Left ventricle myocardium superior (tissue), 1 donor: Measurements from ENCODE around the gene WDR33. TPM values are rescaled to one million over a fixed set of nuclear protein-coding genes. Genes with fewer than 3 reads are reported as not detected.
A peak's percentile ranks its signal among the peaks of the same experiment; 100 is the strongest.
"Not testable (repeated sequence)": the region's sequence is repeated elsewhere in the genome, so short reads cannot be mapped to it uniquely, and the experiment has no call there.

Experiments
- ATAC-seq: fragments of 200-7000 bp; cut with Tn5 transposase; one replicate; pipeline ENCODE4 v1.9.1; 2020; ENCODE audit warnings: mild to moderate bottlenecking, moderate library complexity
- DNase-seq: peaks from one replicate; pipeline ENCODE4 v3.0.0-alpha.2; 2020
- intact Hi-C: fragments of 100-400 bp; cut with micrococcal nuclease; formaldehyde crosslinking; loops from one replicate; pipeline ENCODE4 v1.11.0; 2022
- total RNA-seq: library from RNA; stranded (reverse); fragmentation: NEBNext Ultra II Directional; extraction: Animal tissue kit (Norgen Biotek cat#: 25700); gene quantifications from one replicate; pipeline ENCODE4 v1.2.1, GENCODE V29; 2021
- donor health status: DM: no; HTN: yes; CAD: no; lungs with severe emphysema.

Gene WDR33
- total RNA-seq, 1 donor from 2014 or later: 45.2 TPM

DNA sequence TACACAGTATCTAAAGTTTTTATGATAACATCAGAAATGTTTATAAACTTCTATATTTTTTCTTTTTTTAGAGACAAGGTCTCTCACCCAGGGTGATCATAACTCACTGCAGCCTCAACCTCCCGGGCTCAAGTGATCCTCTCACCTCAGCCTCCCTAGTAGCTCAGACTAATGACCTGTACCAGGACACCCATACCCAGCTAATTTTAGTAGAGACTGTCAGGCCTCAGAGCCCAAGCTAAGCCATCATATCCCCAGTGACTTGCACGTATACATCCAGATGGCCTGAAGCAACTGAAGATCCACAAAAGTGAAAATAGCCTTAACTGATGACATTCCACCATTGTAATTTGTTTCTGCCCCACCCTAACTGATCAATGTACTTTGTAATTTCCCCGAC lies 1.5 kb upstream of the WDR33 start:
- ATAC-seq, intact Hi-C loops, DNase-seq: not testable (repeated sequence)

DNA sequence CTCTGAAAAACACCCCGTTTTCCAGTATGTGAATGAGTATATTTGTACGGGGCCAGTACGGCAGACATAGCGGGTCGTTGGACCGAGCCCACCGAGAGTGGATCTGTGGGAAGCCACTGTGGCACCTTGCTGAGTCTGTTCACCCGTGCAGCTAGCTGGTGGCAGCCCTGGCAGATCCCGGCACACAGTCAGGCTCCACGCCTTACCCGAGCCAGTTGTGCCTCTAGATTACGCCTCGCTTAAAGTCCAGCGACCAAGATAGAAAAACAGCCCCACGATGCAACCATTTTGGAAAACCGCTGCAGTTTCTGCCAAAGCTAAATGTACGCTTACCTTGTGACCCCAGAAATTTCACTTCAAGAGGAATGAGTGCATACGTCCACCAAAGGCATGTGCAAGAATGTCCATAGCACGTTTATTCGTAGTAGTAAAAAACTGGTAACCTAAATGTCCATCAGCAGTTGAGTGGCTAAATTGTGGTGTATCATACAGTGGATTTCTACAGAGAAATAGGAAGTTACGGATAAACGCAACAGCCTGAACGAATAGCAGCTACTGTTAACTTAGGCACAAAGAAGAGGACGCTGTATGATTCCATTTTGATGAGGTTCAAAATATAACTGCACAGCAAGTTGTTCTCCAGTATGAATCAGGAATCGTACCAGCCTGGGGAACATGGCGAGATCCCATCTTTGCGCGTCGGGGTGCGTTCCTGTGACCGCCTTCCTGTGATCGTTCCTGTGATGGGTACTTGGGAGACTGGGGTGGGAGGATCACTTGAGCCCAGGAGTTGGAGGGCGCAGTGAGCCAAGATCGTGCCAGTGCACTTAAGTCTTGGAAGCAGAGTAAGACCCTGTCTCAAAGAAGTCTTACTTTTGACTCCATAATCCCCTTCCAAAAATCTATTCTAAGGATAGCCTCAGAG lies 688 bp upstream of the WDR33 start:
- DNase-seq (no peak), ATAC-seq (peak; percentile 52)
- intact Hi-C loops: no loop called here

DNA sequence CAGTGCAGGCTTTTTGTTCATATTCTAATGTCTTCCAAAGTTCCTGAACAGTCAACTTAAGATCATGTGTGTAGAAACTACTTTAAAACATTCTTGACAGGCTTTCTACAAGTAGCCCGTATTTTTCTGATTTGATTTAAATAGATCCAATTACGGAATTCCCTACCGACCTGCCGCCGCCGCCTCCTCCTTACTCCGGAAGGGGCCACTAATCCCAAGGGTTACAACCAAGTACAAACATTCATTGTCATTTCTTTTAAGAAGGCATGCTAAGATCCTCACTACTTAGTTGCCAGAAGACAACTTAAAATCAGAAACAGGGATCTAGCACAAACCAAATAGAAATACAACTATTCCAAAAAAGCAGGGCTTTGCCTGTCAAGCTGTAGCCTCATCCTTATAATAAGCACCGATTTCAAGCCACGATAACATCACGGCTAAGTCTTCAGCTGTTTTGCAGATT lies 784 bp downstream of the WDR33 start:
- ATAC-seq (peak; percentile 21), DNase-seq (no peak)
- intact Hi-C loops: no loop called here

DNA sequence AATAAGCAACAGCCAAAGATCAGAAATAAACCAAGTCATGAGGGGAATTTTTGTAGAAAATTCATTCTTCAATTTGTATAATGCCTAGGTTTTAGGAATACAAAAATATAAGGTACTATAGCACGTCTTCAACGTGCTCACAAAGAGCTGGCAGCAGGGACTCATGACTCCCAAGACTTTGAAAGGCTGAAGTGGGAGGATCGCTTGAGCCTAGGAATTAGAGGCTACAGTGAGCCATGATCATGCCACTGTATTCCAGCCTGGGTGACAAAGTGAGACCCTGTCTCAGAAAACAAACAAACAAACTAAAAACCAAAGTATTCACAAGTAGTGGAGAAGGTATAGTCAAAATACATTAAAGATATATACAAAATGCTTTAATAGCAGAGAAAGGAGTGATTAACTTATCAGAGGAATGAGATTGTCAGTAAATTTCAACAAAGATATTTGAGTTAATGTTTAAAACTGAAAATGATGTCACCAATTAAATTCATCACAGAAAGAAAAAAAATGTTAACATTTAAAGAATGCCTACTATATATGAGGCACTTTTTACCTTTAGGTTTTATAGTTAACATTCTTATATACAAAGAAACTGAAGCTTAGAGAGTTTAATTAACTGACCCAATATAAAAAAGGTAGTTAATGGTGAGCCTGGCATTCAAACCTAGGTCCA lies 3.2 kb downstream of the WDR33 start:
- DNase-seq: no peak
- no peak for ATAC-seq
- intact Hi-C loops: no loop called here

DNA sequence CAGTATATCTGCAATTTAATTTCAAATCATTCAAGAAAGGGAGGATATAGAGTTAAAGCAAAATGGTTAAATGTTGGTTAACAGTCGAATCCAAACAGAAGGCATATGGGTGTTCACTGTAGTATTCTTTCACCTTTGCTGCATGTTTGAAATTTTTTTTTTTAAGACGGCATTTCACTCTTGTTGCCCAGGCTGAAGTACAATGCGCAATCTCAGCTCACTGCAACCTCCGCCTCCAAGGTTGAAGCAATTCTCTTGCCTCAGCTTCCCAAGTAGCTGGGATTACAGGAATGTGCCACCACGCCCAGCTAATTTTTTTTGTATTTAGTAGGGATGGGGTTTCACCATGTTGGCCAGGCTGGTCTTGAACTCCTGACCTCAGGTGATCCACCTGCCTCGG lies 4.1 kb downstream of the WDR33 start:
- intact Hi-C loops, ATAC-seq: not testable (repeated sequence)

DNA sequence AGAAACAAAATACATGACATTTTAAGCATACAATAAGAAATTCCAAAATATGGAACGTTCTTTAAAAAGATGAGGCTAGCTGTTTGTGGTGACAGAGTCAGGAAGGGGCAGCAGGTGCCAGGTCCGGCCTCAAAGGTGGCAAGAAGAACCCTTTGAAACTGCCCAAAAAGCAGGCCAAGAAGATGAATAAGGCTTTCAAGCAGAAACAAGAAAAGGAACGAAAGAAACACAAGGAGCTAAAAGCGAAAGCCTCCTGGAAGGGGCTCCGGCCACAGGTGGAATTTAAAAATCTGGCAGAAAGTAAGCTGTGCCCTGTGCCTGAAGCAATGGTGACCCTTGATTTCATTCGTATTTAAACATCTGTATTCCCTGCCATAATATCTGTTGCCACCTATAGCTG lies 5.5 kb downstream of the WDR33 start:
- DNase-seq (no peak), ATAC-seq (no peak)
- intact Hi-C loops: no loop called here

More for the DNA sequence above, 4.1 kb downstream of the WDR33 start:
- not testable (repeated sequence) for DNase-seq

DNA sequence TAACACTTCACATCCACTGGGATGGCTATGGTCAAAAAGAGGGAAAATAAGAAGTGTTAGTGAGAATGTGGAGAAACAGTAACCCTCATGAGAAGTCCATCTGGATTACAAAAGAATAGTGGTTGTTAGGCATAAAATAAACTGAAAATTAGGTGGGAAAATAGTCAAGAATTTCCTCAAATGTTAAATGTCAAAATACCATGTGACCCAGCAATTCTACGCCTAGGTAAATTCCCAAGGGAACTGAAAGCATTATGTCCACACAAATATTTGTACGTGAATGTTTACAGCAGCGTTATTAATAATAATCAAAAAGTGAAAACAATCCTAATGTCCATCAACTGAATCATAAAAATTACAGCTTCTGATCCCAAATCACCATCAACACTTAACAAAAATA lies 11.0 kb downstream of the WDR33 start:
- no peak for DNase-seq
- intact Hi-C loops: no loop called here
- ATAC-seq: no peak

DNA sequence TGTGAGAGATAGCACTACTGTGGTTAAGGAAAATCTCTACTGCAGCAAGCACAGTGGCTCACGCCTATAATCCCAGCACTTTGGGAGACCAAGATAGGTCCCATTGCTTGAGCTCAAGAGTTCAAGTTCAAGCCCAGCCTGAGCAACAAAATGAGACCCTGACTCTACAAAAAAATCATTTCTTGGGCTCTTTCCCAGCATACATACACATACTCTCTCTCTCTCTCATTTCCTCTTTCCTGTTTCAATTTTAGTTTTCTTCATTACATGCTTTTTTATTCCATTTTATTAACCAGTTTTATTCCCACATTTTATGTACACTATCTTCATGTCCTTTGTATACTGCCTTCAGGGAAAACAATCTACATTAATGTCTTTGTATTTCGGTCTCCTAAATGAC lies 14.6 kb downstream of the WDR33 start:
- ATAC-seq (no peak), DNase-seq (no peak)
- intact Hi-C loops: no loop called here

DNA sequence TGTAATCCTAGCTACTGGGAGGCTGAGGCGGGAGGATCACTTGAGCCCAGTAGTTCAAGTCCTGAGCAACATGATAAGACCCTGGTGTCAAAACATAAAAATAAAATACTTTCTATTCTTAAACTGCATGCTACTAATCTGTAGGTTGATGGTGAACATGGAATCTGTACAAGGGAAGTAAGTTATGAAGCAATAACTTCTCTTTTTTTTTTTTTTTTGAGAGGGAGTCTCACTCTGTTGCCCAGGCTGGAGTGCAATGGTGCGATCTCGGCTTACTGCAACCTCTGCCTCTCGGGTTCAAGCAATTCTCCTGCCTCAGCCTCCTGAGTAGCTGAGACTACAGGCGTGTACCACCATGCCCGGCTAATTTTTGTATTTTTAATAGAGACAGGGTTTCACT lies 16.1 kb downstream of the WDR33 start:
- intact Hi-C loops, ATAC-seq, DNase-seq: not testable (repeated sequence)

DNA sequence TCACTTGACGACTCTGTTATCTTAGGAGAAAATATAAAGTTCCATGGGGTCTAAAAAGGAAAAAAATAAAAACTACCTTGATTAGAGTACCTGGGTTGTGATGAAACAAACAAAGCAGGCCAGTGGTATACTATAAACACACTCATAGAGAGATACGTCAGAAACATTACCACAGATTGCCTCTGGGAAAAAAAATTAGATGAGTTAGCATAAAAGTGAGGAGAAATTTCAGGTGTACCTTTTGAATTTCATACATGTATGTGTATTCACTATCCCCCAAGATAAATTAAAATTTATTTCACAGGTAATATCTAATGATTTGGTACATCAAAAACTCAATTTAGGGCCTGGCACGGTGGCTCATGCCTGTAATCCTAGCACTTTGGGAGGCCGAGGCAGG lies 18.2 kb downstream of the WDR33 start:
- ATAC-seq: no peak
- intact Hi-C loops: no loop called here
- DNase-seq: no peak

DNA sequence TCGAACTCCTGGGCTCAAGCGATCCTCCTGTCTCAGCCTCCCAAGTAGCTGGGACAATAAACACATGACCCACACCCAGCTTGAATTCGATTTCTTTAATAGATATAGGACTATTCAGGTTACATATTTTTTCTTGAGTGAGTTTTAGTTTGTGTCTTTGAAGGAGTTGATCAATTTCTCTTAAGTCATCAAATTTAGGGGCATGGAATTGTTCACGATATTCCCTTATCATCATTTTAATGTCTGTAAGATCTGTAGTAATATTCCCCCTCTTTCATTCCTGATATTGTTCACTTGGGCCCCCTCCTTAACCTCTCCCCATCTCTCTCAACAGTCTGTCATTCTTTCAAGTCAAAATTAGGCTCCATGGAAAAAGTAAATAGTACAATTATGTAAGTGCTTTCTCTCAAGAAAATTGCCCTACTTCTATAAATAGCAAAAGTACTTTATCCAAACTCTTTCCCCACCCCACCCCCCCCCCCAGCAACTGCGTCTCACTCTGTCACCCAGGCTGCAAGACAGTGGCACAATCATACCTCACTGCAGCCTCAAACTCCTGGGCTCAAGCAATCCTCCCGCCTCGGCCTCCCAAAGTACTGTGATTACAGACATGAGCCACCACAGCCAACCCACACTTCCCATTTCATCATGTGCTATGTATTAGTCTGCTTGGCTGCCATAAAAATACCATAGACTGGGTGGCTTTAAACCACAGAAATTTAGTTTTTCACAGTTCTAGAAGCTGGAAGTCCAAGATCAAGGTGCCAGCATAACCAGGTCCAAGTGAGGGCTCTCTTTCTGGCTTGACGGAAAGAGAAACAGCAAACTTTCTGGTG lies 20.1 kb downstream of the WDR33 start:
- ATAC-seq (peak; percentile 53), DNase-seq (no peak)
- intact Hi-C loops: no loop called here

DNA sequence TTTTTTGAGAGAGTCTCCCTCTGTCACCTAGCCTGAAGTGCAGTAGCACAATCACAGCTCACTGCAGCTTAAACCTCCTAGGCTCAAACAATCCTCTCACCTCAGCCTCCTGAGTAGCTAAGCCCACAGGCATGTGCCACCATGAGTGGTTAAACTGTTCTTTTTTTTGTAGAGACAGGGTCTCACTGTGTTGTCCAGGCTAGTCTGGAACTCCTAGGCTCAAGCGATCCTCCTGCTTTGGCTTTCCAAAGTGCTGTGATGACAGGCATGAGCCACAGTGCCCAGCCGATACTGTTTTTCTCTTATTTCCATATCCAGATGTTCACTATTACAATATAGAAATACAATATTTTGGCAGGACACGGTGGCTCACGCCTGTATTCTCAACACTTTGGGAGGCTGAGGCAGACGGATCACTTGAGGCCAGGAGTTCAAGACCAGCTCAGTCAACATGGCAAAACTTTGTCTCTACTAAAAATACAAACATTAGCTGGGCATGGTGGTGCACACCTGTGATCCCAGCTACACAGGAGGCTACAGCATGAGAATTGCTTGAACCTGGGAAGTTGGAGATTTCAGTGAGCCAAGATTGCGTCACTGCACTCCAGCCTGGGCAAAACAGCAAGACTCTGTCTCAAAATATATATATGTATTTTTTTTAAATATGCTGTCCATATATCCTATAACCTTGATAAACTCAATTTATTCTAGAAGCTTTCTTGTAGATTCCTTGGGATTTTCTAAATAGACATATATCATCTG lies 24.7 kb downstream of the WDR33 start:
- intact Hi-C loops: no loop called here
- DNase-seq (no peak), ATAC-seq (no peak)

DNA sequence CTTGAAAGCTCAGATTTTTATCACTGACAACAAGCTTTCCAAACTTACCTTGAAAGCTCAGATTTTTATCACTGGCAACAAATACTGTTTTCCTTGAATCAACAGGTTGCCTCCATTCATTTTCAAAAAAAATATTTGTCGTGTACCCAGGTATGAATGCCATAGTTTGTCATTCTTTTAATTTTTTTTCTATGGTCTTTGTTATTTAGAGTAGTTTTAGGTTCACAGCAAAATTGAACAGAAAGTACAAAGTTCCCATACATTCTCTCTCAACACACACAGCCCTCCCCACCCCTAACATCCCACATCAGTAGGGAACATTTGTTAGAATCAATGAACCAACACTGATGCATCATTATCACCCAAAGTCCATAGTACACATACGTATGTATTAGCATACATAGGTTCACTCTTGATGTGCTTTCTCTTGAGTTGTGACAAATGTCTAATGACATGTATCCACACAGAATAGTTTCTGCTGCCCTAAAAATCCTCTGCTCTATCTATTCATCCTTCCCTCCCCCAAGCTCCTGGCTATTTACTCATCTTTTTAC lies 25.9 kb downstream of the WDR33 start:
- intact Hi-C loops: no loop called here
- ATAC-seq (no peak), DNase-seq (no peak)

DNA sequence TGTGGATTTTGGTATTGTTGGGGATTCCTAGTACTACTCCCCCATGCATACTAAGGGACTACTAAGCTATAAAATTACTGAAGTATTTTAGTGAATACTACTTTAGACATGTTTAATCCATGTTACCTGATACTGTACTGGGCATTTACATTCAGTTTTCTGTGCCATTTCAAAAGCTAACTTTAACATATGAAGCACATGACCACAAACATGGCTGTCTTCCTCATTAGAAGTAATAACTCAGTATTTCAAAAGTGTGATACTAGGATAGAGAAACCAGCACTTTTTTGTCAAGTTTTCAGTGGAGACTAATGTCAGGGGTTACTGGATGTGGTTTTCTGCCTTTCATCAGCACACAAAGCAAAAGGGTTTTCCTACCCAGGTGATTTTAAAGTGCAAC lies 27.9 kb downstream of the WDR33 start:
- intact Hi-C loops: no loop called here

DNA sequence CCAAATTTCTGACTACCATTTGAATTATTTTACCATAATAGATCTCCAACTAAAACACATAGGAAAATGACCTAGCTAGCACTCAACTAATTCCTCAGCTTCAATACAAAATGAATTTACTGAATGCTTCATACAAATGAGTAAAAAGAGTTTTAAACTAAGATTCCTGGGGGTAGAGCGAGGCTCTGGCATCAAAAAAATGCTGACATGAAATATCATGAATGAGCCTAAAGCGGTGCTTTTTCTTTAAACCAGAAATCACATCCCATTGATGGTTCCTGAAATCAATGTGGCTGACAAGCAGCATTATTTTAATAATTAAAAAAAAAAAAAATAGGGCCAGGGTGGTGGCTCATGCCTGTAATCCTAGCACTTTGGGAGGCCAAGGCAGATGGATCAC lies 32.1 kb downstream of the WDR33 start:
- no peak for ATAC-seq
- no peak for DNase-seq
- intact Hi-C loops: no loop called here

More for the DNA sequence above, 27.9 kb downstream of the WDR33 start:
- ATAC-seq: no peak
- DNase-seq: no peak

DNA sequence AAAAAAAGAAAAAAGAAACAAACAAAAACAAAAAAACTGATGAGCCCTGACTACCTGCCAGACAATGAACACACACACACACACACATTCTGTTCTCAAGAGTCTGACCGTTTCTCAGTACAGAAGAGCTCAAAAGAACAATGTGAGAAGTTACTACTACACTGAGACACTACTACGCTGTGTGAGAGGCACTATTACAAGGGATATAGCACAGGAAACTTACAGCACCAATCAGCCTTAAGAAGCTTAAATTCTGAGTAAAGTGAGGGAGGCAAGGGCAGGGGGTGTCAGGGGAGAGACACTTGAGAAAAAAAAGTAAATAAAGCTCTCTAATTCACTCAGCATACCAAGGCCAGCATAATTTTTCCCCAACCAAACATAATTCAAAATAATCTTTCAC lies 32.5 kb downstream of the WDR33 start:
- intact Hi-C loops: no loop called here
- ATAC-seq (no peak), DNase-seq (no peak)

DNA sequence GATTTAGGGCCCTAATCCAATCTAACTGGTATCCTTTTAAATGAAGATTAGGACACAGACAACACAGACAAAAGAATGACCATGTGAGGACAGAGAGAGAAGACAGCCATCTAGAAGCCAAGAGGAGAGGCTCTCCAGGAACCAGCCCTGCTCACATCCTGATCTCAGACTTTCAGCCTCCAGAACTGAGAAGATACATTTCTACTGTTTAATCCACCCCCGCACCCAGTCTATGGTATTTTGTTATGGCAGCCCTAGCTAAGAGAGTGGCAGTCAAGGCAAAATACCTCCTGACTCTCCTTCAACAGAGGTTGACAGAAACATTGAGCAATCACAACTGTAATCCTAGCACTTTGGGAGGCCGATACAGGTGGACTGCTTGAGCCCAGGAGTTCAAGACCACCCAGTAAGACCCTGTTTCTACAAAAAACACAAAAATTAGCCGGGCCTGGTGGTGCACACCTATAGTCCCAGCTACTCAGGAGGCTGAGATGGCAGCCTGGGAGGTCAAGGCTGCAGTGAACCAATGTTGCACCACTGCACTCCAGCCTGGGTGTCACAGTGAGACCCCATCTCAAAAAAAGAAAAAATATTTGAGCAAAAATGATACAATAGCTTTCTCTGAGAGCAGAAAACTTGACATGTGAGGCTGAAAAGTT lies 34.7 kb downstream of the WDR33 start:
- ATAC-seq: peak; percentile 42
- intact Hi-C loops: no loop called here
- no peak for DNase-seq

DNA sequence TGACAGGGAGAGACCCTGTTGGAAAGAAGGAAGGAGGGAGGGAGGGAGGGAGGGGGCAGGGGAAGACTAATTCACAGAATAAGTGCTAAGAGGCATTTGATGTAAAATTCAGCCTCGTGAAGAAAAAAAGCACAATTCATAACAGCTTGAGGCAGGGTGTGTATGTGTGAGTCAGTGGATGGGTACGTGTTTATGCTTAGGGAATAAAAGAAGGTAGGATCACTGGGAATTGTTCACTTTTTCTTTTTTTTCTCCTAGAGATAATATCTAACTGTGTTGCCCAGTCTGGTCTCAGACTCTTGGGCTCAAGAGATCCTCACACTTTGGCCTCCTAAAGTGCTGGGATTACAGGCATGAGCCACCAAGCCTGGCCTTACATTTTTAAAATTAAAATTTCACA lies 39.2 kb downstream of the WDR33 start:
- ATAC-seq (no peak), DNase-seq (no peak)
- intact Hi-C loops: no loop called here
